H1 (cell line): ENCODE measurements around the gene AGAP1. TPM values are rescaled to one million over a fixed set of nuclear protein-coding genes. Genes with fewer than 3 reads are reported as not detected.
A peak's percentile ranks its signal among the peaks of the same experiment; 100 is the strongest.

Source experiments
- CTCF ChIA-PET: fragments of 300-600 bp; sonication (Branson Sonifier 250); formaldehyde crosslinking; loops from one replicate; lab custom pipeline; 2021; ENCODE audit not compliant: partially characterized antibody; lab: Charles Lee
- POLR2A ChIA-PET: fragments of 300-600 bp; sonication (Branson Sonifier 250); formaldehyde crosslinking; loops from one replicate; lab custom pipeline; 2021; ENCODE audit warnings: inconsistent platforms; ENCODE audit not compliant: partially characterized antibody; lab: Charles Lee
- DNase-seq, 2 experiments: peaks; one replicate each; pipeline versions ENCODE4 v3.0.0 to v3.0.0-alpha.2; 2010 to 2022; ENCODE audit warnings: low spot score in 2 of 2, low read depth in 1 of 2, mixed read lengths in 1 of 2
- FAIRE-seq: peaks from 2 replicates; lab custom pipeline; 2011; peaks lifted over from hg19 to GRCh38; lab: Jason Lieb, UNC
- H2AFZ ChIP-seq: 2 replicates; pipeline ENCODE4 v1.8.1; 2012; ENCODE audit warnings: low read length, inconsistent platforms
- H2AK5ac ChIP-seq: 2 replicates; pipeline ENCODE4 v1.6.1; 2013; ENCODE audit warnings: low read depth, low read length
- H2BK120ac ChIP-seq: replicated peaks from 2 replicates; pipeline ENCODE3; 2013; ENCODE audit warnings: low read depth, low read length, inconsistent platforms
- H2BK12ac ChIP-seq: 2 replicates; pipeline ENCODE4 v1.6.1; 2013; ENCODE audit warnings: low read depth, low read length
- H2BK15ac ChIP-seq: 2 replicates; pipeline ENCODE4 v1.6.1; 2013; ENCODE audit warnings: low read length
- H2BK20ac ChIP-seq: 2 replicates; pipeline ENCODE4 v1.6.1; 2013; ENCODE audit warnings: low read length
- H2BK5ac ChIP-seq: 2 replicates; pipeline ENCODE4 v1.6.1; 2013; ENCODE audit warnings: low read depth, low read length
- H3K14ac ChIP-seq: 2 replicates; pipeline ENCODE4 v1.6.1; 2013; ENCODE audit warnings: inconsistent platforms; ENCODE audit not compliant: insufficient read length
- H3K18ac ChIP-seq: 2 replicates; pipeline ENCODE4 v1.6.1; 2013; ENCODE audit warnings: low read length; ENCODE audit errors: extremely low read depth
- H3K23ac ChIP-seq: 2 replicates; pipeline ENCODE4 v1.6.1; 2013; ENCODE audit warnings: inconsistent platforms; ENCODE audit not compliant: insufficient read length
- H3K23me2 ChIP-seq: 2 replicates; pipeline ENCODE4 v1.6.1; 2013; ENCODE audit warnings: low read depth, low read length
- H3K27ac ChIP-seq: 2 replicates; pipeline ENCODE4 v1.6.1; 2011; ENCODE audit warnings: low read depth, low read length, inconsistent platforms
- H3K27me3 ChIP-seq, 4 experiments: replicated peaks in 1 of 4; 1 replicate in 1 of 4; 2 replicates in 3 of 4; pipeline versions ENCODE4 v1.6.1 to v1.8.1; 2011 to 2013; ENCODE audit warnings: low read length in 3 of 4, mild to moderate bottlenecking in 3 of 4, inconsistent platforms in 2 of 4, mixed read lengths in 2 of 4, moderate library complexity in 1 of 4; ENCODE audit not compliant: control insufficient read depth in 3 of 4, insufficient read depth in 3 of 4; ENCODE audit errors: extremely low read depth in 1 of 4
- H3K36me3 ChIP-seq, 4 experiments: 2 replicates each; pipeline versions ENCODE4 v1.6.1 to v1.8.1; 2011 to 2013; ENCODE audit warnings: mild to moderate bottlenecking in 4 of 4, low read length in 3 of 4, moderate library complexity in 2 of 4, control low read depth in 1 of 4, inconsistent platforms in 1 of 4; ENCODE audit not compliant: insufficient read depth in 4 of 4, control insufficient read depth in 2 of 4
- H3K4ac ChIP-seq: replicated peaks from 2 replicates; pipeline ENCODE3; 2013; ENCODE audit warnings: low read length, low read depth, mixed read lengths, inconsistent platforms; ENCODE audit not compliant: insufficient read length
- H3K4me1 ChIP-seq, 4 experiments: replicated peaks in 1 of 4; 1 replicate in 1 of 4; 2 replicates in 3 of 4; pipeline versions ENCODE4 v1.6.1 to v1.8.1; 2011 to 2013; ENCODE audit warnings: low read length in 3 of 4, inconsistent platforms in 2 of 4, mixed read lengths in 1 of 4; ENCODE audit not compliant: insufficient read depth in 4 of 4, control insufficient read depth in 3 of 4
- H3K4me2 ChIP-seq, 2 experiments: 2 replicates each; pipeline versions ENCODE4 v1.6.1 to v1.8.1; 2011 to 2013; ENCODE audit warnings: low read depth in 2 of 2, low read length in 2 of 2, control low read depth in 1 of 2, inconsistent platforms in 1 of 2, mild to moderate bottlenecking in 1 of 2; ENCODE audit not compliant: insufficient read depth in 1 of 2
- H3K4me3 ChIP-seq, 4 experiments: fragments of 200-600, 300-600 bp in 1 of 4; sonication (generic), shearing (Covaris generic), sonication (Bioruptor Twin) in 1 of 4; 2 replicates each; pipeline versions ENCODE4 v1.5.1 to v1.8.1; 2011 to 2016; ENCODE audit warnings: low read length in 4 of 4, low read depth in 3 of 4, control low read depth in 2 of 4, inconsistent platforms in 2 of 4, mild to moderate bottlenecking in 2 of 4, mixed read lengths in 1 of 4, moderate library complexity in 1 of 4; ENCODE audit not compliant: insufficient read depth in 2 of 4; ENCODE audit errors: extremely low read depth in 1 of 4
- H3K56ac ChIP-seq: replicated peaks from 2 replicates; pipeline ENCODE3; 2013; ENCODE audit warnings: low read depth, mild to moderate bottlenecking, mixed read lengths, low read length, inconsistent platforms; ENCODE audit not compliant: insufficient read length
- H3K79me1 ChIP-seq: 2 replicates; pipeline ENCODE4 v1.6.1; 2013; ENCODE audit warnings: low read depth, low read length, control low read depth
- H3K79me2 ChIP-seq, 2 experiments: 2 replicates each; pipeline versions ENCODE4 v1.6.1 to v1.8.1; 2012 to 2013; ENCODE audit warnings: low read length in 2 of 2, mild to moderate bottlenecking in 2 of 2, inconsistent platforms in 1 of 2; ENCODE audit not compliant: insufficient read depth in 2 of 2, control insufficient read depth in 1 of 2
- H3K9ac ChIP-seq, 4 experiments: replicated peaks in 1 of 4; 1 replicate in 1 of 4; 2 replicates in 3 of 4; pipeline versions ENCODE4 v1.6.1 to v1.8.1; 2011 to 2013; ENCODE audit warnings: low read depth in 3 of 4, low read length in 3 of 4, control low read depth in 2 of 4, mild to moderate bottlenecking in 2 of 4, moderate library complexity in 2 of 4, inconsistent platforms in 1 of 4; ENCODE audit errors: extremely low read depth in 1 of 4
- H3K9me3 ChIP-seq, 2 experiments: 2 replicates each; pipeline versions ENCODE4 v1.6.1 to v1.8.1; 2012 to 2013; ENCODE audit warnings: mild to moderate bottlenecking in 2 of 2, moderate library complexity in 2 of 2, control low read depth in 1 of 2, inconsistent platforms in 1 of 2, low read depth in 1 of 2, low read length in 1 of 2, mixed read lengths in 1 of 2; ENCODE audit not compliant: insufficient read depth in 2 of 2
- H4K20me1 ChIP-seq, 2 experiments: replicated peaks in 1 of 2; 2 replicates each; pipeline versions ENCODE3 to v1.8.1; 2011 to 2013; ENCODE audit warnings: inconsistent platforms in 2 of 2, low read length in 2 of 2, mild to moderate bottlenecking in 1 of 2; ENCODE audit not compliant: insufficient read depth in 2 of 2, control insufficient read depth in 1 of 2
- H4K5ac ChIP-seq: 2 replicates; pipeline ENCODE4 v1.6.1; 2013; ENCODE audit warnings: low read length, low read depth, mixed read lengths, inconsistent platforms; ENCODE audit not compliant: insufficient read length
- H4K8ac ChIP-seq: 2 replicates; pipeline ENCODE4 v1.8.0; 2013; ENCODE audit warnings: mild to moderate bottlenecking, moderate library complexity, low read length, inconsistent platforms; ENCODE audit not compliant: insufficient read depth; ENCODE audit errors: extremely low read depth
- H4K91ac ChIP-seq: replicated peaks from 2 replicates; pipeline ENCODE3; 2013; ENCODE audit warnings: low read length, mixed read lengths, inconsistent platforms; ENCODE audit not compliant: insufficient read length
- CBX8 ChIP-seq: fragments of 300-800, 300-1000 bp; sonication (generic); IDR thresholded peaks from 2 replicates; pipeline ENCODE4 v1.7.1; 2016; ENCODE audit warnings: low read depth, low read length, borderline replicate concordance
- CEBPB ChIP-seq: IDR thresholded peaks from 2 replicates; pipeline ENCODE4 v1.6.1; 2012; ENCODE audit warnings: low read depth, low read length
- CHD1 ChIP-seq: IDR thresholded peaks from 2 replicates; pipeline ENCODE4 v1.6.1; 2012; ENCODE audit warnings: low read depth, low read length, improper control_type of control experiment
- EP300 ChIP-seq, 2 experiments: IDR thresholded peaks; 1 replicate in 1 of 2; 2 replicates in 1 of 2; pipeline ENCODE4 v1.6.1; 2011 to 2012; ENCODE audit warnings: low read depth in 2 of 2, low read length in 2 of 2, mild to moderate bottlenecking in 2 of 2, borderline replicate concordance in 1 of 2, inconsistent platforms in 1 of 2, moderate library complexity in 1 of 2
- FOSL1 ChIP-seq: IDR thresholded peaks from 2 replicates; pipeline ENCODE4 v1.6.1; 2011; ENCODE audit warnings: mild to moderate bottlenecking, low read depth, low read length, moderate library complexity; ENCODE audit not compliant: insufficient read depth
- KDM5A ChIP-seq: fragments of 200-600 bp; IDR thresholded peaks from 2 replicates; pipeline ENCODE4 v1.7.1; 2012; ENCODE audit warnings: mild to moderate bottlenecking, low read length, inconsistent platforms, mixed read lengths
- MAX ChIP-seq: IDR thresholded peaks from 2 replicates; pipeline ENCODE4 v1.6.1; 2012; ENCODE audit warnings: inconsistent platforms
- POLR2A ChIP-seq, 2 experiments: IDR thresholded peaks; 1 replicate in 1 of 2; 2 replicates in 1 of 2; pipeline ENCODE4 v1.6.1; 2011; ENCODE audit warnings: low read depth in 2 of 2, low read length in 2 of 2, mild to moderate bottlenecking in 2 of 2; ENCODE audit errors: control extremely low read depth in 1 of 2
- RNF2 ChIP-seq: fragments of 200-900, 300-1000 bp; sonication (generic); IDR thresholded peaks from 2 replicates; pipeline ENCODE4 v1.7.1; 2016; ENCODE audit warnings: borderline replicate concordance, low read depth, mild to moderate bottlenecking, antibody characterized with exemption, low read length; ENCODE audit not compliant: poor library complexity, severe bottlenecking; ENCODE audit errors: missing control alignments
- SAP30 ChIP-seq: fragments of 300-600 bp; sonication (generic); IDR thresholded peaks from 2 replicates; pipeline ENCODE4 v1.7.1; 2012; ENCODE audit warnings: low read length, moderate library complexity, mild to moderate bottlenecking, inconsistent platforms; ENCODE audit not compliant: insufficient read depth, insufficient replicate concordance
- SRF ChIP-seq: IDR thresholded peaks from 2 replicates; pipeline ENCODE4 v1.6.1; 2011; ENCODE audit warnings: mild to moderate bottlenecking, low read depth, low read length, moderate library complexity
- TAF1 ChIP-seq: IDR thresholded peaks from 2 replicates; pipeline ENCODE4 v1.6.1; 2011; ENCODE audit warnings: mild to moderate bottlenecking, low read depth, low read length
- TAF7 ChIP-seq: optimal IDR thresholded peaks from 2 replicates; pipeline ENCODE3; 2011; ENCODE audit warnings: low read depth, mild to moderate bottlenecking, inconsistent platforms, low read length, moderate library complexity, borderline replicate concordance
- TCF12 ChIP-seq: IDR thresholded peaks from 2 replicates; pipeline ENCODE4 v1.6.1; 2011; ENCODE audit warnings: low read depth, mild to moderate bottlenecking, low read length
- WGBS, 2 experiments: shearing (Covaris generic) in 1 of 2; methylation state at CpG; one replicate each; pipeline versions ENCODE4 v1.1.6 to v1.1.7; 2013 to 2015; ENCODE audit warnings: low lambda C conversion rate in 2 of 2, mixed read lengths in 2 of 2, inconsistent platforms in 1 of 2, low coverage in 1 of 2, missing lambda C conversion rate in 1 of 2; ENCODE audit not compliant: insufficient replicate concordance in 2 of 2, insufficient coverage in 1 of 2, insufficient read length in 1 of 2; ENCODE audit errors: extremely low coverage in 1 of 2, missing lambda C conversion rate in 1 of 2; 5-methylcytosine and 5-hydroxymethylcytosine counted together
- polyA plus RNA-seq, 7 experiments: library from polyadenylated mRNA; depleted of rRNA in 3 of 7; stranded (reverse) in 5 of 7; unstranded in 2 of 7; fragments of >200 nt in 5 of 7; fragments of 200-250 nt in 2 of 7; gene quantifications; 1 replicate in 5 of 7; 2 replicates in 1 of 7; 4 replicates in 1 of 7; pipeline versions ENCODE4 v1.2.1 to v1.2.3, GENCODE V29; 2011 to 2013; ENCODE audit warnings: missing spikeins in 2 of 7, mixed read lengths in 2 of 7
- total RNA-seq: library from RNA; stranded (reverse); fragmentation: NEBNext Ultra II Directional; extraction: Animal tissue kit (Norgen Biotek cat#: 25700); gene quantifications from 2 replicates; pipeline ENCODE4 v1.2.1, GENCODE V29; 2021

Gene AGAP1
- total and polyA plus RNA-seq, 2 of the 8 experiments (the other 6 are each of a cell fraction or from before 2014, with no cell fraction given), result 18.1 to 39.4 TPM

GRCh38 chr2:236044191-236044590 is 550.3 kb downstream of the AGAP1 start:
- Histone ChIP-seq H4K5ac (no peak overlapping the region), H2AK5ac (no peak overlapping the region), H3K36me3 (peaks cover 0 to 3% (median 0%) of the 10 kb centered on the region in 4 experiments; a peak in 1 of 8 replicates), H3K56ac (no peak overlapping the region), H4K8ac (no peak overlapping the region), H3K4me3 (no peak overlapping the region), H3K27ac (no peak overlapping the region), H3K4ac (no peak overlapping the region), H3K14ac (no peak overlapping the region), H4K20me1 (no peaks in the 10 kb centered on the region), H2BK12ac (peak overlapping the region; percentile 9; the same call in 1 of the 2 replicates), H3K9me3 (no peaks in the 10 kb centered on the region), H3K23me2 (no peaks in the 10 kb centered on the region), H2BK15ac (0 out of 2 replicates have a peak overlapping the region, but pooled peaks have one; percentile 8), H2BK20ac (no peak overlapping the region), H3K23ac (no peak overlapping the region), H2AFZ (no peak overlapping the region), H3K9ac (no peak overlapping the region), H2BK5ac (no peak overlapping the region), H3K18ac (no peak overlapping the region), H3K79me1 (no peaks in the 10 kb centered on the region), H2BK120ac (no peak overlapping the region), H3K4me2 (no peak overlapping the region), H3K27me3 (no peaks in the 10 kb centered on the region), H4K91ac (no peak overlapping the region), H3K79me2 (no peaks in the 10 kb centered on the region), H3K4me1 (no peaks in the 10 kb centered on the region; a peak in 1 of 7 replicates)
- ChIA-PET CTCF (interaction anchor here (1.1 to 1.4 kb wide), 4 partner anchors 8 to 165 kb away, joined by 3 to 4 read pairs (median 3); no protein-coding TSS in a partner anchor), POLR2A (no interaction called here)
- DNase-seq (no peak), FAIRE-seq (no peak)
- WGBS, 2 experiments, result 89% methylated on average over 6 of the region's 6 CpGs; no CpG with 5 or more reads in 1 of the 2 experiments
- TF ChIP-seq SRF (no peak), TAF7 (no peak), TAF1 (no peak), MAX (no peak), FOSL1 (no peak), CBX8 (no peak), KDM5A (no peak), POLR2A (IDR thresholded peaks at IDR 0.05; ENCODE audit: control extremely low read depth in 1 of 2, low read depth in 2 of 2, low read length in 2 of 2) (no peak), TCF12 (no peak), CEBPB (no peak), EP300 (IDR thresholded peaks at IDR 0.05; ENCODE audit: borderline replicate concordance in 1 of 2, low read depth in 2 of 2, low read length in 2 of 2) (no peak), CHD1 (no peak), SAP30 (no peak), RNF2 (no peak)
